CD14-positive monocyte (primary cell): ENCODE measurements around the gene RPS6KA5. TPM values are rescaled to one million over a fixed set of nuclear protein-coding genes. Genes with fewer than 3 reads are reported as not detected.
A peak's percentile ranks its signal among the peaks of the same experiment; 100 is the strongest.

Source experiments
- DNase-seq, 3 donors: peaks; one replicate each; pipeline ENCODE4 v3.0.0-alpha.2; 2011 to 2022
- H2AFZ ChIP-seq: 2 replicates; pipeline ENCODE4 v1.6.0; 2012; ENCODE audit warnings: mild to moderate bottlenecking, low read depth, low read length, inconsistent platforms; ENCODE audit not compliant: insufficient read depth, poor library complexity, severe bottlenecking
- H3K27ac ChIP-seq, 2 donors: 1 replicate in 1 of 2; 2 replicates in 1 of 2; pipeline ENCODE4 v1.5.1; 2012 to 2013; ENCODE audit warnings: low read length in 2 of 2, control low read depth in 1 of 2, inconsistent platforms in 1 of 2, low read depth in 1 of 2, mild to moderate bottlenecking in 1 of 2
- H3K27me3 ChIP-seq, 2 donors: one replicate each; pipeline versions ENCODE4 v1.6.0 to v1.6.1; 2011 to 2013; ENCODE audit warnings: low read length in 2 of 2; ENCODE audit not compliant: control insufficient read depth in 2 of 2, insufficient read depth in 2 of 2
- H3K36me3 ChIP-seq, 2 donors: replicated peaks in 1 of 2; 1 replicate in 1 of 2; 2 replicates in 1 of 2; pipeline versions ENCODE4 v1.5.1 to v1.6.1; 2012 to 2013; ENCODE audit warnings: low read length in 2 of 2, control low read depth in 1 of 2, inconsistent platforms in 1 of 2, mild to moderate bottlenecking in 1 of 2; ENCODE audit not compliant: insufficient read depth in 2 of 2, control insufficient read depth in 1 of 2
- H3K4me1 ChIP-seq, 2 donors: 1 replicate in 1 of 2; 2 replicates in 1 of 2; pipeline versions ENCODE4 v1.5.1 to v1.6.1; 2012 to 2013; ENCODE audit warnings: low read length in 2 of 2, control low read depth in 1 of 2, inconsistent platforms in 1 of 2, mild to moderate bottlenecking in 1 of 2, moderate library complexity in 1 of 2; ENCODE audit not compliant: insufficient read depth in 2 of 2, control insufficient read depth in 1 of 2
- H3K4me2 ChIP-seq: replicated peaks from 2 replicates; pipeline ENCODE3; 2012; ENCODE audit warnings: low read length, moderate library complexity, mild to moderate bottlenecking; ENCODE audit not compliant: poor library complexity, severe bottlenecking; ENCODE audit errors: extremely low read depth
- H3K4me3 ChIP-seq, 3 experiments: fragments of 200-600 bp in 1 of 3; sonication (generic) in 1 of 3; replicated peaks in 1 of 3; 1 replicate in 2 of 3; 2 replicates in 1 of 3; pipeline ENCODE4 v1.5.1; 2011 to 2013; ENCODE audit warnings: low read length in 3 of 3, mild to moderate bottlenecking in 3 of 3, control low read depth in 2 of 3, low read depth in 2 of 3, inconsistent platforms in 1 of 3, moderate library complexity in 1 of 3
- H3K79me2 ChIP-seq: 2 replicates; pipeline ENCODE4 v1.6.0; 2012; ENCODE audit warnings: mild to moderate bottlenecking, control low read depth, inconsistent platforms, low read length, moderate library complexity; ENCODE audit not compliant: insufficient read depth
- H3K9ac ChIP-seq: 2 replicates; pipeline ENCODE4 v1.6.0; 2017; ENCODE audit warnings: low read length, mild to moderate bottlenecking; ENCODE audit not compliant: insufficient read depth, poor library complexity, severe bottlenecking
- H3K9me3 ChIP-seq, 2 donors: replicated peaks in 1 of 2; 1 replicate in 1 of 2; 2 replicates in 1 of 2; pipeline versions ENCODE4 v1.5.1 to v1.6.1; 2012 to 2013; ENCODE audit warnings: low read length in 2 of 2, control low read depth in 1 of 2; ENCODE audit not compliant: control insufficient read depth in 1 of 2, insufficient read depth in 1 of 2
- H4K20me1 ChIP-seq: 2 replicates; pipeline ENCODE4 v1.6.0; 2012; ENCODE audit warnings: mild to moderate bottlenecking, low read length, control low read depth, moderate library complexity; ENCODE audit not compliant: insufficient read depth
- H3K27ac Mint-ChIP-seq, 7 donors: one replicate each; pipeline ENCODE4 v1.8.0; 2020; ENCODE audit warnings: mild to moderate bottlenecking in 7 of 7, mixed read lengths in 7 of 7, moderate library complexity in 6 of 7, inconsistent platforms in 2 of 7
- H3K27me3 Mint-ChIP-seq, 3 donors: one replicate each; pipeline ENCODE4 v1.8.0; 2021 to 2022; ENCODE audit warnings: low read depth in 3 of 3, mild to moderate bottlenecking in 3 of 3, mixed read lengths in 3 of 3, moderate library complexity in 3 of 3, inconsistent platforms in 1 of 3
- H3K36me3 Mint-ChIP-seq, 2 donors: one replicate each; pipeline ENCODE4 v1.8.0; 2020; ENCODE audit warnings: mixed read lengths in 2 of 2, inconsistent platforms in 1 of 2, mild to moderate bottlenecking in 1 of 2
- H3K4me1 Mint-ChIP-seq: one replicate; pipeline ENCODE4 v1.8.0; 2020; ENCODE audit warnings: mild to moderate bottlenecking, mixed read lengths
- H3K4me3 Mint-ChIP-seq, 2 donors: one replicate each; pipeline ENCODE4 v1.8.0; 2020; ENCODE audit warnings: mild to moderate bottlenecking in 2 of 2, mixed read lengths in 2 of 2, moderate library complexity in 1 of 2
- H3K9me3 Mint-ChIP-seq, 7 donors: one replicate each; pipeline ENCODE4 v1.8.0; 2020 to 2022; ENCODE audit warnings: mixed read lengths in 7 of 7, mild to moderate bottlenecking in 6 of 7, moderate library complexity in 6 of 7, inconsistent platforms in 2 of 7
- WGBS: methylation state at CpG from one replicate; pipeline ENCODE4 v1.1.5; 2013; ENCODE audit warnings: missing lambda C conversion rate; ENCODE audit not compliant: insufficient coverage; 5-methylcytosine and 5-hydroxymethylcytosine counted together
- intact Hi-C, 2 donors: fragments of 100-400 bp; cut with micrococcal nuclease; formaldehyde crosslinking; loops; one replicate each; pipeline versions ENCODE4 v1.15.0 to v1.15.1; 2023
- polyA plus RNA-seq, 3 donors: library from polyadenylated mRNA; depleted of rRNA in 1 of 3; unstranded in 2 of 3; stranded (reverse) in 1 of 3; fragments of 300-500 nt in 2 of 3; fragments of >200 nt in 1 of 3; fragmentation: Illumina TruSeq in 2 of 3; gene quantifications; 1 replicate in 2 of 3; 2 replicates in 1 of 3; pipeline ENCODE4 v1.2.3, GENCODE V29; 2012 to 2021
- TF ChIP-seq, protein P1 (sequence below): fragments of 200-600 bp; IDR thresholded peaks from one replicate; pipeline ENCODE4 v1.8.0; 2022; ENCODE audit warnings: antibody characterized with exemption, mild to moderate bottlenecking

RPS6KA5 gene
- polyA plus RNA-seq, 3 donors: 4.4 to 10.1 (median 7.9) TPM

DNA sequence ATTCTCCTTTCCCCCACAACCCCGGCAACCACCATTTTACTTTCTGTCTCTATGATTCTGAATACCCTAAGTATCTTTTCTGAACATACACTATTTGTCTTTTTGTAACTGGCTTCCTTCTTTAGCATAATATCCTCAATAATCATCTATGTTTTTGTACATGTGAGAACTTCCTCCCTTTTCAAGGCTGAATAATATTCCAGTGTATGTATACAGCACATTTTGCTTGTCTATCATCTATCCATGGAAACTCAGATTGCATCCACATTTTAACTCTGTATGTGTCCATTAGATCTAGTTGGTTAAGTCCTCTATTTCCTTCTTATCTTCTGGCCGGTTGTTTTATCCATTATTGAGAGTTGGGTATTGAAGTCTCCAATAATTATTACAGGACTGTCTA, 180.2 kb downstream of the RPS6KA5 start:
- H4K20me1 ChIP-seq: no peaks in the 10 kb centered on the region
- H3K27me3 ChIP-seq: no peaks in the 10 kb centered on the region
- peaks cover 12 to 20% of the 10 kb centered on the region in 2 donors for H3K9me3 ChIP-seq
- no peak overlapping the region for H2AFZ ChIP-seq
- H3K4me1 ChIP-seq: no peaks in the 10 kb centered on the region
- WGBS: 100% methylated on average over 1 of the region's 2 CpGs
- Mint-ChIP-seq H3K27me3 (no peaks in the 10 kb centered on the region), H3K36me3 (peaks cover 33% of the 10 kb centered on the region in 2 donors), H3K4me1 (no peaks in the 10 kb centered on the region), H3K9me3 (peaks cover 9 to 18% (median 15%) of the 10 kb centered on the region in 7 donors), H3K27ac (no peak overlapping the region), H3K4me3 (no peak overlapping the region)
- no peak overlapping the region for H3K9ac ChIP-seq
- no peak overlapping the region for H3K4me2 ChIP-seq
- TF ChIP-seq, protein P1, sequence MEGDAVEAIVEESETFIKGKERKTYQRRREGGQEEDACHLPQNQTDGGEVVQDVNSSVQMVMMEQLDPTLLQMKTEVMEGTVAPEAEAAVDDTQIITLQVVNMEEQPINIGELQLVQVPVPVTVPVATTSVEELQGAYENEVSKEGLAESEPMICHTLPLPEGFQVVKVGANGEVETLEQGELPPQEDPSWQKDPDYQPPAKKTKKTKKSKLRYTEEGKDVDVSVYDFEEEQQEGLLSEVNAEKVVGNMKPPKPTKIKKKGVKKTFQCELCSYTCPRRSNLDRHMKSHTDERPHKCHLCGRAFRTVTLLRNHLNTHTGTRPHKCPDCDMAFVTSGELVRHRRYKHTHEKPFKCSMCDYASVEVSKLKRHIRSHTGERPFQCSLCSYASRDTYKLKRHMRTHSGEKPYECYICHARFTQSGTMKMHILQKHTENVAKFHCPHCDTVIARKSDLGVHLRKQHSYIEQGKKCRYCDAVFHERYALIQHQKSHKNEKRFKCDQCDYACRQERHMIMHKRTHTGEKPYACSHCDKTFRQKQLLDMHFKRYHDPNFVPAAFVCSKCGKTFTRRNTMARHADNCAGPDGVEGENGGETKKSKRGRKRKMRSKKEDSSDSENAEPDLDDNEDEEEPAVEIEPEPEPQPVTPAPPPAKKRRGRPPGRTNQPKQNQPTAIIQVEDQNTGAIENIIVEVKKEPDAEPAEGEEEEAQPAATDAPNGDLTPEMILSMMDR: no peak
- H3K79me2 ChIP-seq: no peaks in the 10 kb centered on the region
- H3K36me3 ChIP-seq: peaks cover 0 to 24% of the 10 kb centered on the region in 2 donors
- H3K4me3 ChIP-seq: no peak overlapping the region
- intact Hi-C loops: no loop called here
- H3K27ac ChIP-seq: no peak overlapping the region
- DNase-seq: no peak

DNA sequence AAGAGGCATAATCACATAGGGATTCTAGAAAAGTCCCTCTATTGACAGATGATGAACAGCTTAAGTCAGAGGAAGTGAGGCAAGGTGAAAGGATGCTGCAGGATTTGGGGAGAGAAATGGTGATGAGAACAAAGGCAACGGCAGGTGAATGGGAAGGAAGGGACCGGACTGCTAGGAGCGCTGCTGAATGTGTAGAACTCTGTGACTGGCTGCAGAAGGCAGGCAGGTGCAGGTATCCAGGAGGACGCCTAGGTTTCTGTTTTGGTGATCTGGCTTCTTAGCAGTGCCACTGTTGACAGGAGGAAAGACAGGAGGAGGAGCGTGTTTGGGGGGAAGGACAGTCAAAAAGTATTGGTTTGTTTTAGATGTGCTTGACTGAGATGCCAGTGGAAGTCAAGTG, 185.8 kb downstream of the RPS6KA5 start:
- intact Hi-C loops: no loop called here

More for the DNA sequence above, 185.8 kb downstream of the RPS6KA5 start:
- H3K27me3 Mint-ChIP-seq: no peaks in the 10 kb centered on the region
- Histone ChIP-seq H2AFZ (no peak overlapping the region), H3K9me3 (no peaks in the 10 kb centered on the region), H3K27me3 (no peaks in the 10 kb centered on the region), H4K20me1 (no peaks in the 10 kb centered on the region), H3K4me3 (no peak overlapping the region), H3K27ac (no peak overlapping the region), H3K9ac (no peak overlapping the region), H3K4me1 (no peaks in the 10 kb centered on the region), H3K4me2 (no peak overlapping the region), H3K36me3 (peaks cover 22 to 46% of the 10 kb centered on the region in 2 donors), H3K79me2 (no peaks in the 10 kb centered on the region)
- TF ChIP-seq, protein P1: no peak
- H3K27ac Mint-ChIP-seq: peak overlapping the region in 1 of 7 donors; percentile 0
- DNase-seq: no peak
- 100% methylated on average over 5 of the region's 5 CpGs for WGBS
- H3K9me3 Mint-ChIP-seq: no peaks in the 10 kb centered on the region
- no peak overlapping the region for H3K4me3 Mint-ChIP-seq
- H3K36me3 Mint-ChIP-seq: peaks cover 42 to 51% of the 10 kb centered on the region in 2 donors
- H3K4me1 Mint-ChIP-seq: no peaks in the 10 kb centered on the region
